Posterior vena cava (tissue), 2 donors: ENCODE data around the gene ABCD1. TPM values are rescaled to one million over a fixed set of nuclear protein-coding genes. Genes with fewer than 3 reads are reported as not detected.
A peak's percentile ranks its signal among the peaks of the same experiment; 100 is the strongest.
"Not testable (repeated sequence)": the region's sequence is repeated elsewhere in the genome, so short reads cannot be mapped to it uniquely, and the experiment has no call there.

Experiments used
- DNase-seq: peaks from one replicate; pipeline ENCODE4 v3.0.0-alpha.2; 2020; ENCODE audit warnings: low spot score
- intact Hi-C, 2 donors: fragments of 100-400 bp; cut with DNase I; formaldehyde crosslinking; loops; one replicate each; pipeline versions ENCODE4 v1.14.1 to v1.14.2; 2022 to 2023
- total RNA-seq, 2 donors: library from RNA; stranded (reverse); fragmentation: NEBNext Ultra II Directional; extraction: Animal tissue kit (Norgen Biotek cat#: 25700); gene quantifications; one replicate each; pipeline ENCODE4 v1.2.1, GENCODE V29; 2021
- donor health status: DM: yes; HTN: yes; CAD: no.
- donor health status: DM: yes; HTN: yes; CAD: no.

ABCD1 gene
- total RNA-seq, 2 donors from 2014 or later = 14.7 to 22.6 TPM

GRCh38 chrX:153742796-153743467 is 18.3 kb downstream of the ABCD1 start:
- intact Hi-C loops, DNase-seq: not testable (repeated sequence)

GRCh38 chrX:153743468-153744209 is 19.0 kb downstream of the ABCD1 start:
- intact Hi-C loops, DNase-seq: not testable (repeated sequence)

- DNase-seq = no peak
- intact Hi-C loops = no loop called here
These were observed 19.8 kb downstream of the ABCD1 start for GRCh38 chrX:153744210-153745066.

GRCh38 chrX:153745067-153745433 is 20.4 kb downstream of the ABCD1 start:
- DNase-seq, intact Hi-C loops: not testable (repeated sequence)

- intact Hi-C loops = no loop called here
- DNase-seq = no peak
These were observed 21.7 kb downstream of the ABCD1 start for GRCh38 chrX:153746359-153746758.

- DNase-seq, intact Hi-C loops: not testable (repeated sequence)
These were observed 22.3 kb downstream of the ABCD1 start for GRCh38 chrX:153746991-153747390.

GRCh38 chrX:153749017-153749416 is 24.4 kb downstream of the ABCD1 start:
- DNase-seq, intact Hi-C loops: not testable (repeated sequence)

- intact Hi-C loops = no loop called here
These were observed 25.6 kb downstream of the ABCD1 start for GRCh38 chrX:153750127-153750774.

GRCh38 chrX:153755136-153755535 is 30.5 kb downstream of the ABCD1 start:
- DNase-seq = no peak
- intact Hi-C loops = no loop called here

More at GRCh38 chrX:153750127-153750774, 25.6 kb downstream of the ABCD1 start:
- no peak for DNase-seq

- DNase-seq = no peak
- intact Hi-C loops = no loop called here
These were observed 37.2 kb downstream of the ABCD1 start for GRCh38 chrX:153761863-153762262.

- intact Hi-C loops = no loop called here
- DNase-seq = no peak
These were observed 38.0 kb downstream of the ABCD1 start for GRCh38 chrX:153762626-153763173.

GRCh38 chrX:153763298-153763932 is 38.8 kb downstream of the ABCD1 start:
- intact Hi-C loops = no loop called here
- no peak for DNase-seq

GRCh38 chrX:153763989-153764755 is 39.5 kb downstream of the ABCD1 start, which contains the start of gene PLXNB3:
Gene PLXNB3, plus strand, starts transcription at chrX:153764249. Its CDS starts 1,287 bp downstream, at chrX:153765536.
- DNase-seq = peak; percentile 93
- intact Hi-C loops = loop anchor here in 1 of 2 donors (2.0 kb wide), 1 partner anchor 189 kb away; no protein-coding TSS in a partner anchor

- no peak for DNase-seq
These were observed 40.1 kb downstream of the ABCD1 start for GRCh38 chrX:153764786-153765137.

GRCh38 chrX:153765138-153766079 is 40.8 kb downstream of the ABCD1 start:
- peak; percentile 81 for DNase-seq

More at GRCh38 chrX:153764786-153765137, 40.1 kb downstream of the ABCD1 start:
- intact Hi-C loops = loop anchor here in 1 of 2 donors (2.0 kb wide), 1 partner anchor 188 kb away; no protein-coding TSS in a partner anchor

GRCh38 chrX:153766098-153766817 is 41.6 kb downstream of the ABCD1 start:
- DNase-seq = peak; percentile 84
- intact Hi-C loops = no loop called here

More at GRCh38 chrX:153765138-153766079, 40.8 kb downstream of the ABCD1 start:
- intact Hi-C loops = loop anchor here in 1 of 2 donors (2.0 kb wide), 1 partner anchor 187 kb away; no protein-coding TSS in a partner anchor
